HepG2 (cell line): ENCODE data around the gene MTHFD1L. TPM values are rescaled to one million over a fixed set of nuclear protein-coding genes. Genes with fewer than 3 reads are reported as not detected.

Experiments
- ARID2 ChIP-seq: sonication (generic); formaldehyde crosslinking; IDR thresholded peaks from 2 replicates; pipeline ENCODE4 v1.8.1; 2022; ENCODE audit warnings: mild to moderate bottlenecking, missing genetic modification reagents, borderline replicate concordance
- CBX2 ChIP-seq, 2 experiments: fragments of 200-600 bp in 1 of 2; sonication (generic); formaldehyde crosslinking in 1 of 2; IDR thresholded peaks; 2 replicates each; pipeline versions ENCODE4 v1.7.0 to v1.8.1; 2018 to 2022; ENCODE audit warnings: low read depth in 2 of 2, low read length in 1 of 2, mild to moderate bottlenecking in 1 of 2, missing genetic modification reagents in 1 of 2
- DNMT3B ChIP-seq: conservative IDR thresholded peaks from 2 replicates; pipeline ENCODE4 v1.6.1; 2016; ENCODE audit warnings: missing biosample characterization, control low read depth
- ELF1 ChIP-seq: sonication (generic); formaldehyde crosslinking; IDR thresholded peaks from 2 replicates; pipeline ENCODE4 v1.4.0; 2020; ENCODE audit warnings: missing genetic modification reagents
- HMGXB4 ChIP-seq, 2 experiments: sonication (generic) in 1 of 2; formaldehyde crosslinking in 1 of 2; IDR thresholded peaks; 2 replicates each; pipeline versions ENCODE4 v1.4.0 to v1.6.1; 2018 to 2020; ENCODE audit warnings: missing genetic modification reagents in 2 of 2, borderline replicate concordance in 1 of 2, low read depth in 1 of 2, mild to moderate bottlenecking in 1 of 2, missing biosample characterization in 1 of 2
- NCOA1 ChIP-seq: sonication (generic); formaldehyde crosslinking; IDR thresholded peaks from 2 replicates; pipeline ENCODE4 v1.9.0; 2021; ENCODE audit warnings: missing genetic modification reagents
- SP140L ChIP-seq: sonication (generic); formaldehyde crosslinking; IDR thresholded peaks from 2 replicates; pipeline ENCODE4 v1.4.0; 2020; ENCODE audit warnings: missing genetic modification reagents, borderline replicate concordance
- ZBTB4 ChIP-seq: sonication (generic); formaldehyde crosslinking; IDR thresholded peaks from 2 replicates; pipeline ENCODE4 v1.4.0; 2020; ENCODE audit warnings: missing genetic modification reagents, mild to moderate bottlenecking, borderline replicate concordance
- ZIK1 ChIP-seq: sonication (generic); formaldehyde crosslinking; IDR thresholded peaks from 2 replicates; pipeline ENCODE4 v1.5.0; 2020; ENCODE audit warnings: mild to moderate bottlenecking, low read depth, missing genetic modification reagents, borderline replicate concordance
- ZNF234 ChIP-seq: sonication (generic); formaldehyde crosslinking; conservative IDR thresholded peaks from 2 replicates; pipeline ENCODE4 v1.5.1; 2020; ENCODE audit warnings: mild to moderate bottlenecking, missing genetic modification reagents
- ZNF367 ChIP-seq: sonication (generic); formaldehyde crosslinking; IDR thresholded peaks from 2 replicates; pipeline ENCODE4 v1.4.0; 2020; ENCODE audit warnings: missing genetic modification reagents, borderline replicate concordance
- ZNF496 ChIP-seq: sonication (generic); formaldehyde crosslinking; IDR thresholded peaks from 2 replicates; pipeline ENCODE4 v1.8.1; 2023; ENCODE audit warnings: mild to moderate bottlenecking, moderate library complexity, missing genetic modification reagents; ENCODE audit not compliant: insufficient replicate concordance
- ZNF598 ChIP-seq: sonication (generic); formaldehyde crosslinking; IDR thresholded peaks from 2 replicates; pipeline ENCODE4 v1.5.1; 2020; ENCODE audit warnings: mild to moderate bottlenecking, missing genetic modification reagents, borderline replicate concordance
- ZNF713 ChIP-seq: sonication (generic); formaldehyde crosslinking; IDR thresholded peaks from 2 replicates; pipeline ENCODE4 v1.4.0; 2020; ENCODE audit warnings: mild to moderate bottlenecking, missing genetic modification reagents
- ZSCAN22 ChIP-seq: sonication (generic); formaldehyde crosslinking; IDR thresholded peaks from 2 replicates; pipeline ENCODE4 v1.4.0; 2020; ENCODE audit warnings: mild to moderate bottlenecking, missing genetic modification reagents
- polyA plus RNA-seq, 8 experiments: library from polyadenylated mRNA; depleted of rRNA in 3 of 8; stranded (reverse) in 7 of 8; unstranded in 1 of 8; fragments of >200 nt; fragmentation: Illumina TruSeq in 4 of 8; extraction: Trizol in 4 of 8; gene quantifications; 2 replicates each; pipeline versions ENCODE4 v1.2.1 to v1.2.3, GENCODE V29; 2011 to 2016; ENCODE audit warnings: low read depth in 4 of 8, missing spikeins in 1 of 8, mixed read lengths in 1 of 8; ENCODE audit not compliant: insufficient read depth in 1 of 8
- total RNA-seq, 5 experiments: library from RNA; depleted of rRNA; stranded (reverse); fragments of >200 nt; fragmentation: Illumina TruSeq; extraction: Trizol; gene quantifications; 2 replicates each; pipeline ENCODE4 v1.2.3, GENCODE V29; 2016; ENCODE audit warnings: low read depth in 1 of 5
- TF ChIP-seq, protein P1 (sequence below): sonication (generic); formaldehyde crosslinking; IDR thresholded peaks from 2 replicates; pipeline ENCODE4 v1.8.0; 2022; ENCODE audit warnings: mild to moderate bottlenecking, missing genetic modification reagents
- TF ChIP-seq, protein P2 (sequence below): sonication (generic); formaldehyde crosslinking; IDR thresholded peaks from 2 replicates; pipeline ENCODE4 v1.5.0; 2020; ENCODE audit warnings: missing genetic modification reagents
- TF ChIP-seq, protein P3 (sequence below): sonication (generic); formaldehyde crosslinking; conservative IDR thresholded peaks from 2 replicates; pipeline ENCODE4 v1.4.0; 2020; ENCODE audit warnings: missing genetic modification reagents

The MTHFD1L gene
- total and polyA plus RNA-seq, 2 of the 13 experiments (the other 11 are each of a cell fraction or from before 2014, with no cell fraction given) = 24.0 to 39.6 TPM

- TF ChIP-seq HMGXB4 (CRISPR knock-in tag; IDR thresholded peaks at IDR 0.05; ENCODE audit: borderline replicate concordance in 1 of 2, low read depth in 1 of 2) (peak; percentile 87 to 90; a peak in 3 of 4 replicates), CBX2 (IDR thresholded peaks at IDR 0.05; ENCODE audit: low read depth, low read length) (no peak), CBX2 (CRISPR knock-in tag; IDR thresholded peaks at IDR 0.05; ENCODE audit: low read depth) (no peak), ZNF598 (CRISPR knock-in tag) (no peak), ELF1 (CRISPR knock-in tag) (peak; percentile 14; the same call in 1 of the 2 replicates), ZNF496 (CRISPR knock-in tag) (no peak), ZIK1 (CRISPR knock-in tag) (no peak), ZNF234 (CRISPR knock-in tag) (0 out of 2 replicates have a peak, but pooled peaks have one; percentile 40), ZSCAN22 (CRISPR knock-in tag) (no peak), ARID2 (no peak), ZNF713 (CRISPR knock-in tag) (no peak), DNMT3B (no peak), ZNF367 (CRISPR knock-in tag) (no peak), ZBTB4 (CRISPR knock-in tag) (no peak), NCOA1 (CRISPR knock-in tag) (no peak), SP140L (CRISPR knock-in tag) (no peak)
- TF ChIP-seq, protein P1, sequence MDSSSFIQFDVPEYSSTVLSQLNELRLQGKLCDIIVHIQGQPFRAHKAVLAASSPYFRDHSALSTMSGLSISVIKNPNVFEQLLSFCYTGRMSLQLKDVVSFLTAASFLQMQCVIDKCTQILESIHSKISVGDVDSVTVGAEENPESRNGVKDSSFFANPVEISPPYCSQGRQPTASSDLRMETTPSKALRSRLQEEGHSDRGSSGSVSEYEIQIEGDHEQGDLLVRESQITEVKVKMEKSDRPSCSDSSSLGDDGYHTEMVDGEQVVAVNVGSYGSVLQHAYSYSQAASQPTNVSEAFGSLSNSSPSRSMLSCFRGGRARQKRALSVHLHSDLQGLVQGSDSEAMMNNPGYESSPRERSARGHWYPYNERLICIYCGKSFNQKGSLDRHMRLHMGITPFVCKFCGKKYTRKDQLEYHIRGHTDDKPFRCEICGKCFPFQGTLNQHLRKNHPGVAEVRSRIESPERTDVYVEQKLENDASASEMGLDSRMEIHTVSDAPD = peak; percentile 71; the same call in 1 of the 2 replicates
- TF ChIP-seq, protein P2, sequence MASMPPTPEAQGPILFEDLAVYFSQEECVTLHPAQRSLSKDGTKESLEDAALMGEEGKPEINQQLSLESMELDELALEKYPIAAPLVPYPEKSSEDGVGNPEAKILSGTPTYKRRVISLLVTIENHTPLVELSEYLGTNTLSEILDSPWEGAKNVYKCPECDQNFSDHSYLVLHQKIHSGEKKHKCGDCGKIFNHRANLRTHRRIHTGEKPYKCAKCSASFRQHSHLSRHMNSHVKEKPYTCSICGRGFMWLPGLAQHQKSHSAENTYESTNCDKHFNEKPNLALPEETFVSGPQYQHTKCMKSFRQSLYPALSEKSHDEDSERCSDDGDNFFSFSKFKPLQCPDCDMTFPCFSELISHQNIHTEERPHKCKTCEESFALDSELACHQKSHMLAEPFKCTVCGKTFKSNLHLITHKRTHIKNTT (CRISPR knock-in tag) = no peak
- TF ChIP-seq, protein P3, sequence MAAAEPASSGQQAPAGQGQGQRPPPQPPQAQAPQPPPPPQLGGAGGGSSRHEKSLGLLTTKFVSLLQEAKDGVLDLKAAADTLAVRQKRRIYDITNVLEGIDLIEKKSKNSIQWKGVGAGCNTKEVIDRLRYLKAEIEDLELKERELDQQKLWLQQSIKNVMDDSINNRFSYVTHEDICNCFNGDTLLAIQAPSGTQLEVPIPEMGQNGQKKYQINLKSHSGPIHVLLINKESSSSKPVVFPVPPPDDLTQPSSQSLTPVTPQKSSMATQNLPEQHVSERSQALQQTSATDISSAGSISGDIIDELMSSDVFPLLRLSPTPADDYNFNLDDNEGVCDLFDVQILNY (CRISPR knock-in tag) = no peak
These were observed at the start of gene MTHFD1L (continued) for GRCh38 chr6:150865406-150866146.
